GM21528 (cell line): ENCODE data around the gene SYNGR4.
"Not testable (repeated sequence)": the region's sequence is repeated elsewhere in the genome, so short reads cannot be mapped to it uniquely, and the experiment has no call there.

Experiments used
- ATAC-seq: cut with Tn5 transposase; IDR thresholded peaks from one replicate; pipeline ENCODE4 v1.9.1; 2021; ENCODE audit warnings: mild to moderate bottlenecking, moderate library complexity; ENCODE audit not compliant: unreplicated experiment, low FRiP score

The SYNGR4 gene

DNA sequence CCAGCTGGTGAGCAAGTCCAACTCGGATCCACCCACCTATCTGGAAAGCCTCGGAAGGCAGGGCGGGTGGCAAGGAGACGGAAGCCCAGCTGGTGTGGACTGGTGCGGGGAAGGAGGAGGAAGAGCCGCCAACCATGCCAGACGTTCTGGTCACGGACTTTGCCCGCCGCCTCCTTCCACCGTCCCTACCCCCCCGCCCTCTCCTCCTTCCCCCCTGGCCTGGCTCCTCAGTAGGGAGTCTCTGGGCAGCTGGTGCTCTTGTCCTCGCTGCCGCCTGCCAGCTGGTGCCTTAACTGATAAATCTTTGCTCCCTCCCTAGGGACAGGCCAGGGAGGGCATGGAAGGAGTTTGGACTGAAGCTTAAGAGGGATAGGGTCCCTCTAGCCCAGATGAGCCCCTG lies 4.8 kb downstream of the SYNGR4 start:
- no peak for ATAC-seq

DNA sequence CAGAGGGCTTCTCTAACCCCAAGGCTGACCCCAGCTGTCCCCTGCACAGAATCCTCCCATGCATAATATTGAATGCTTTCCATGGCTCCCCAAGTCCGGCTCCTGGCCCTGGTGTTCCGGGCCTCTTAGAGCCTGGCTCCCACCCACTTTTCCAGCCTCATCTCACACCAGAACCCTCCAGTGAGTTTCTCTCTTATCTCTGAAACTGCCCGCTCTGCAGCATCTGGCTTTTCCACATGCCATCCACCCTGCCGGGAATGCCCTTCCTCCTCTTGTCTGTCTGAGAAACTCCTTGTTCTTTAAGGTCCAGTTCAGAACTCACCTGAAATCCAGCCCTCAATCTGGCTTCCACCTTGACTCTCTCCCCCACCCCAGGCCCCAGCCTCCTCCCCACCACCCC lies 6.8 kb downstream of the SYNGR4 start:
- ATAC-seq: no peak

DNA sequence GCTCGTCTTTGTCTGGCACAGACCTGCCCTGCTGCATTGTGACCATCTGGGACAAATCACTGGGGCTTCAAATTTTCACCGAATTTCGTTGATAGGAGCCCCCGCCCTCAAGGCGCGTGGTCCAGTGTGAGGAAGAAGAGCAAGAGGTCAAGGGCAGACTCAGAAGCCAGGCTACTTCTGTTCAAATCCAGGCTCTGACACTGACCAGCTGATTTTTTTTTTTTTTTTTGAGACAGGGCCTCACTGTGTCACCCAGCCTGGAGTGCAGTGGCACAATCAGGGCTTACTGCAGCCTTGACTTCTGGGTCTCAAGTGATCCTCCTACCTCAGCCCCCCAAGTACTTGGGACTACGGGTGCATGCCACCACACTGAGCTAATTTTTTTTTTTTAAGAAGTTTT lies 7.2 kb downstream of the SYNGR4 start:
- ATAC-seq: no peak

DNA sequence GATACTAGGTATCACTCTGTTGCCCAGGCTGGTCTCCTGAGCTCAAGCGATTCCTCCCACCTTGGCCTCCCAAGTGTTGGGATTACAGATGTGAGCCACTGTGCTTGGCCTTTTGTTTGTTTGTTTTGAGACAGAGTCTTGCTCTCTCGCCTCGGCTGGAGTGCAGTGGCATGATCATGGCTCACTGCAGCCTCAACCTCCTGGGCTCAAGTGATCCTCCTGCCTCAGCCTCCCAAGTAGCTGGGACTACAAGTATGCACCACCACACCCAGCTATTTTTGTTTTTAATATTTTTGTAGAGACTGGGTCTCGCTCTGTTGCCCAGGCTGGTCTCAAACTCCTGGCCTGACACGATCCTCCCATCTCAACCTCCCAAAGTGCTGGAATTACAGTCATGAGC lies 7.6 kb downstream of the SYNGR4 start:
- not testable (repeated sequence) for ATAC-seq

DNA sequence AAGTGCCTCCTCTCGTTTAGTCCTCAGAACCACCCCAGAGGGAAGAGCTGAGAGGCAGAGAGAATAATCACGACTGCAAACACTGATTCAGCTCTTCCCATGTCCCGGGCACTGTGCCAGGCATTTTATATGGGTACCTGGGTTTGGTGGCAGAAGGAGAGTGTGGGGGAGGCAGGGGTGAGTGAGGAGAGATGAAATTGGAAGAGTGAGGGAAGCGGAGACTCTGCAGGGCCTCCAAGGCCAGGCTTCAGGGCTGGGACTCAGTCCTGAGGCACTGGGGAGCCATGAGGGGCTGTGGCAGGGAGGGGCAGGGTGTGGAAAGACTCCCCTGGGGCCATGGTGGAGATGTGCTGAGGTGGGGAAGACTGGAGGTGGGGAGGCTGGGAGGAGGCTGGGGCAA lies 8.7 kb downstream of the SYNGR4 start:
- no peak for ATAC-seq

DNA sequence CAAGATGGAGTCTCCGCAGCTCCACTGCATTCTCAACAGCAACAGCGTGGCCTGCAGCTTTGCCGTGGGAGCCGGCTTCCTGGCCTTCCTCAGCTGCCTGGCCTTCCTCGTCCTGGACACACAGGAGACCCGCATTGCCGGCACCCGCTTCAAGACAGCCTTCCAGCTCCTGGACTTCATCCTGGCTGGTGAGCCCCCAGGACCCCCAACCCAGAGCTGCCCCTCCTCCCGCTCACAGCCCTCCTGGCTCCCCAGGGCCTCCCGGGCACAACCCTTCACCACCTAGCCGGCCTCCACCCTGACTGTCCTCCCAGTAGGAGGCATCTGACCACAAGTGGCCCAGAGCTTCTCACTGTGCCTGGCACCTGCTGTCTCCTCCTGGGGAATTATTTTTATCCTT lies 9.4 kb downstream of the SYNGR4 start:
- ATAC-seq: no peak

DNA sequence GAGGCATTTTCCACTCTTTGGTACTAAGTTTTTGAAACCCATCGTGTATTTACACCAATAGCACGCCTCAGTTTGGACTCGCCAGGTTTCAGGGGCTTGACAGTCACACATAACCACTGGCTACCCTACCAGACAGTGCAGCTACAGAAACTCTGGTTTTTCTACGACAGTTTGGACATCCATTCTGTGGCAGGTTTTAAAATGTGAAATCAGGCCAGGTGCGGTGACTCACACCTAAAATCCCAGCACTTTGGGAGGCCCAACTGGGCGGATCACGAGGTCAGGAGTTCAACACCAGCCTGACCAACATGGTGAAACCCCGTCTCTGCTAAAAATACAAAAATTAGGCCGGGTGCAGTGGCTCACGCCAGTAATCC lies 14.0 kb downstream of the SYNGR4 start:
- ATAC-seq: no peak

DNA sequence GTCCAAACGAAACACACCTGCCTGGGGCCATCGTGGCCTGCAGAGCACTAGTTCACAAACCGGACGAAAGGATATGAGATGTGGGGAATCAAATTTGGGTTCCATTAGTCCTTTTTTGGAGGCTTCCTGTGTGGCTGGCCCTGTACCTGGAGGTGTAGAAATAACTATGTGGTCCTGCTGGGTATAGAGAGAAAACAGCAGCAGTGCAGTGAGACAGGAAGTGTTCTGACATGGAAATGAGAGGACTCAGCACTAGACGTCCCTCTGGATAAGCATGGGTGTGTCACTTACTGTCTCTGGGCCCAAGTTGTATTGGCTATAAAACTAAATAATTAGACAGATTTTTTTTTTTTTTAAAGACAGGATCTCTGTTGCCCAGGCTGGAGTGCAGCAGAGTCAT lies 14.9 kb downstream of the SYNGR4 start:
- ATAC-seq: no peak

DNA sequence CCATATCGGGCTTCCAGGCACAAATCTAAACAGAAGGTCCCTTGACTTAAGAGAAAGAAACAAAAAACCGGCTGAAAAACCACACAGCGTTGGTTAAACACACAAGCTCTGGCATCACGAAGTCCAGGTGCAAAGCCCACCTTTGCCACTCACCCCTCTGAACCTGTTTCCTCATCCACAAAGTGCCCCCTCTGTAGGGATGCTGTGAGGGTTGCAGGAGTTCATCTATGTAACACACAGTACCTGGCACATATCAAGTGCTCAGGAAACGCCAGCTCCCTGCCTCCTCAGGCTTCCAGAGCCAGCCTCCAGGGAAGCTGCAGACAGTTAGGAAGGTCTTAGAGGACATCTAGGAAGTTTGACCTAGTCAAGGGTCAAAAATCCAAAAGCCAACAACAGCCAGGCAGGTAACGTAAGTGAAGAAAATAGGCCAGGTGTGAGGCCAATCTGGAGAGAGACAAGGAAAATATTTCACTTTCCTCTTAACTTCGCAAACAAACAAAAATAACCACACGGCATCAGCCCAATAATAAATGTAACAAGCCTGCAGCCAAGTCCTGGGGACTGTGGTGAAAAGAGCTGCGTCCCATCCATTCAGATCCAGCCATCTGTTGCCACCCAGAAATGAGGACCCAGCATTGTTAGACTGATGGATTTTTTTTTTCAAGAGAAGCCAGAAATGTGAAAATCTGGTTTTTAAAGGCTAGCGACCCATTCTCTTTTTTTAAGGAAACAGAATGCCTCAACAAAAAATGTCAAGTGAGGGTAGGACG lies 17.2 kb downstream of the SYNGR4 start:
- ATAC-seq: no peak

DNA sequence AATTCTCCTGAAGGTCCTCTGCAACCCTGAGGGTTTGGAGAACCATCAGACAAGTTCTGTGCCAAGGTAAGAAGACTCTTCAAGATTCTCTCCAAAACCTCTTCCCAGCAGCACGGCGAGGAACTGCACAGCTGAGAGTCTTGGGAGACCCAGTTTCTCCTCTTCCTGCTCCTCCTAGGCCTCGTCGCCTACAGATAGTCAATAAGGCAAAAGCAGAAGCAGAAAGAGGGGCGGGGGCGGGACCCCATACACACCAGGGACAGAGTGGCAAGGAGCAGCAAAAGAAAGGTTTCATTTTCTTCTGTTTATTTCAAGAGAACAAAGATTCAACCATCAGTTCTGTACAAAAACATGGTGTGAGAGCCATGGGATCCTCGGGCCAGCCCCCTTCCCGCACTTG lies 18.1 kb downstream of the SYNGR4 start:
- ATAC-seq: no peak

DNA sequence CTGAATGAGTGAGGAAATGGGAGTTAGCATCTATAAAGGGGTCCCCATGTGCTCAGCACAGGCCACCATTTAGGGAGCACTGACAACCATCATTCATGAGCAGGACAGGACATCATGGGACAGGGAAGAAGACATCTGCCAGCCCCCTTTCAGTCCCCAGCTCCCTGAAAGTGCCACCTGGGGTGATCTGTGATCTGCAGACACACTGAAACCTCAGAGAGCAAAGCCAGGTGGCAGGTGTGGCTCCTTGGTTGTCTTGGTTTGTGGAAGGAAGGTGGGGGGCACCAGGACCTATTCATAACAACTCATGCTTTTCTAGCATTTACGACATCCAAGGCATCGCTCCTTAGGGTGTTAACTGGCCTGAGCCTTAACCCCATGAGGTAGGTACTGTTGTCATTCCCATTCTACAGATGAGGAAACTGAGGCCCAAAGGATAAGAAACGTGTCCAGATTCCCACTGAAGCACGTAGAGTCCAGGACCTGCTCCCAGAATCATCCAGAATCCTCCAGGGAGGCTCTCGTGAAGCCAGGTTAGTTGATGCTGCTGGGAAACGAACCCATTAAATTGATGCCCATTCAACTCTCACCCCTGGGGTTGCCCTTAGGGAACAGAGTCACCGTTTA lies 21.4 kb downstream of the SYNGR4 start:
- no peak for ATAC-seq

DNA sequence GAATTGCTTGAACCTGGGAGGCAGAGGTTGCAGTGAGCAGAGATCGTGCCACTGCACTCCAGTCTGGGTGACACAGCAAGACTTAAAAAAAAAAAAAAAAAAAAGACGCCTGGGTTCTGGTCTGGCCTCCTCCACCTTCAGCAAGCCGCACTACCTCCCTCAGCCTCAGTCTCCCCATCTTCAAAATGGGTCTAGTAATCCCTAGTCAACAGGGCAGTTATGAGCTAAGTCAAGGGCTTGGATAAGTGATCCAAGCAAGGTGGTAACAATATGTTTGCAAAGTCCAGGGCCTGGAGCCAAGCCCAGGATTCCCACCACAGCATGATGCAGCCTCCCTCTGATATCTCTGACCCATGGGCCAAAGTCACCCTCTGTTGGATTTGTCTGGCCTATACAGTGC lies 22.8 kb downstream of the SYNGR4 start:
- no peak for ATAC-seq

DNA sequence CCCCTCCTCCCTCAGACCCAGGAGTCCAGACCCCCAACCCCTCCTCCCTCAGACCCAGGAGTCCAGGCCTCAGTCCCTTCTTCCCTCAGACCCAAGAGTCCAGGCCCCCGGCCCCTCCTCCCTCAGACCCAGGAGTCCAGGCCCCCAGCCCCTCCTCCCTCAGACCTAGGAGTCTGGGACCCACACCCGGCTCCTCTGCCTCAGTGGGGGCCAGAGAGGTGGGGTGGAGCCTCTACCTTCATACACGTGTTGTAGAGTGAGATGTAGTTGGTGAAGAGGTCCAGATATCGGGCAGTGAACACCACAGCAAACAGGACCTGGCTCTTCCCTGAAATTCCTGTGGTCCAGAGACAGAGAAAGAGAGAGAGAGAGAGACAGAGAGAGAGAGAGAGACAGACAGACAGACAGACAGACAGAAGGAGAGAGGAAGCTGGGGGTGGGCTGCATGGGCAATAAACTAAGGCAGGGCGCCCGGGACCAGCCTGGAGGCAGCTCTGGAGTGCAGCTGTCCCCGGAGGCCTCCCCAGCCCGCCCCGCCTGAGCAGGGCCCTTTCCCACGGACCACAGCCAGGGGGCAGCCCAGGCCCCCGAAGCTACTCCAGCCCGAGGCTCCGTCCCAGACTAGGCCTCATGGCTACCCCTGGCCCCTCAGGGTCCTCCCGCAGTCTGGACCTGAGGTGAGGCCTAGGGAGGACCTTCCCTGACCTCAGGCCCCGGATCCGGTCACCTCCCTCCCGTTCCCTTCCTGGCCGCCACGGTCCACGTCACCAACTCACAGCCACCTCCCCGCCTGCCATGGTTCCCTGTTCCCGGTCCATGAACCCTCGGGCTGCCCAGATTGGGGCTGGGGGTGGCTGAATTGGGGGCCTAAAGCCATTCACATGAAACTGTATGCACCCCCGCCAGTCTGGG lies 26.3 kb downstream of the SYNGR4 start:
- ATAC-seq: no peak

DNA sequence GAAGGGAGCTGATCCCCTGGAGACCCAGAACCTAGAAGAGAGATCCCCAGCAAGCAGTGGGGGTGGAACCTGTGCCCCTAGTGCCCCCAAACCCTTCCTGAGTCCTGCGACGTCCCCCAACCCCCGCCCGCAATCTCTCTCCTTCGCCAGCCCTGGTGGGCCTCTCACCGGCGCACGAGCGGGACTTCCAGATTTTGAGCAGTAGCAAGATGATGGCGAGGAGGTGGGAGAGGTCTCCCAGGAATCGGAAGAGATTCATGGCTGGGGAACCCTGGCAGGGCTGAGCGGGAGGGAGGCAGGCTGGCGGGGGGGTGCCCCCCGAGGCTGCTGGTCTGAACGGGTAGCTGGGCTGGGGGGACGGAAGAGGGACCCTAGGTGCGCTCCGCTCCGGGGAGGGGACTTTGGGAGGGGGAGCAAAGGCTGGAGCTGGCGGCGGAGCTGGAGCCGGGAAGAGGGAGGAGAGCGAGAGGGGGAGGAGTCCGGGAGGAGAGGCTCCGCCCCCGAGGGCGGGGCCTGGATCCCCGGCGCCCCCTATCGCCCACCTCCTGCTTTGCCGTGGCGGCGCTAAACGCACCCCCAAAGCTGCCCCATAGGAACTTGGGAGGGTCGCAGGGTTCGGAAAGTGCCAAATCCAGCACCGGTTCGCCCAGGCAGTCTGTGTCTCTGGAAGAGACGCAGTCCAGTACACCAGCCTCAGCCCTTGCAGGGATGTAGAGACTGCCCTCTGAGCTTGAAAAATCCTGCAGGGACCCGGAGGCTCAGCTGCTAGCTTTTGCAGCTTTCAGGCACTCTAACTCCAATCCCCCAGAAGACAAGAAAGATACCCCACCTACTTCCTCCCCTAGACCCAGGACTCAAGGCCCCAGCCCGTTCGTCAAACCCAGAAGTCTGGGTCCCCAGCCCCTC lies 27.2 kb downstream of the SYNGR4 start, which contains the start of gene KDELR1:
Gene KDELR1 (minus strand): TSS at position 452 of the 906 bp plus-strand sequence. CDS start 193 bp downstream, at position 259.
- ATAC-seq: no peak

DNA sequence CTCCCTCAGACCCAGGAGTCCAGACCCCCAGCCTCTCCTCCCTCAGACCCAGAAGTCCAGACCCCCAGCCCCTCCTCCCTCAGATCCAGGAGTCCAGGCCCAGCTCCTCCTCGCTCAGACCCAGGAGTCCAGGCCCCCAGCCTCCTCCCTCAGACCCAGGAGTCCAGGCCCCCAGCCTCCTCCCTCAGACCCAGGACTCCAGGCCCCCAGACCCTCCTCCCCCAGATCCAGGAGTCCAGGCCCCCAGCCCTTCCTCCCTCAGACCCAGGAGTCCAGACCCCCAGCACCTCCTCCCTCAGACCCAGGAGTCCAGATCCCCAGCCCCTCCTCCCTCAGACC lies 27.8 kb downstream of the SYNGR4 start:
- ATAC-seq: not testable (repeated sequence)

DNA sequence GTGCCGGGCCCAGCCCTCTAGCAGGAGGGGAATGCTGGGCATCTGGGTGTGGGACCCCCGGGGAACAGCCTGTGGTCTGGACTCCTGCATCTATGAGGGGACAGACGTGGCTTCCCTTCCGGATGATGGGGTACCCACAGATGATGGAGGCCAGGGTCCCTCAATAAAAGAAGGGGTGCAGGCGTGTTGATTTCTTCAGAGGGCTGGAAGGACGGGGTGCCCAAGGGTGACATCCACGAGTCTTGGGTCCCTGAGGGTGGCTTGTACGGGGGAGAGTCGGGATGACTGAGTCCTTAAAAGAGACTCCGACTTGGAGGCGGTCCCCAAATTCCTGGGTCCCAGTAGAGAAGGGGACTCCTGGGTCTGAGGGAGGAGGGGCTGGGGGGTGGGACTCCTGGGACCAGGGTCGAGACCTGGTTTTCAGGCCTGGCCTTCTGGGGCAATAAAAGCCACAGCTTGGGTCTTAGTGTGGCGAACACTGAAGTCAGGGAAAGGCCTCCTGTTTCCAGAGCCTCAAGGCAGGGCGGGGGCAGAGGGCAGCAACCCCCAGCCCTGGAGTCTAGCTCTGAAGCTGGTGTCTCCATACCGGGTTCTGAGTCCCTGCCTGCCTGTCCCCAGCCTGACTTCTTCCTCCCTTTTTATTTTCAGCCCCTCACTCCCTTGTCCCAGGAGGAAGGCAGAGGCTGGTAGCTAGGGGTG lies 28.8 kb downstream of the SYNGR4 start:
- no peak for ATAC-seq

DNA sequence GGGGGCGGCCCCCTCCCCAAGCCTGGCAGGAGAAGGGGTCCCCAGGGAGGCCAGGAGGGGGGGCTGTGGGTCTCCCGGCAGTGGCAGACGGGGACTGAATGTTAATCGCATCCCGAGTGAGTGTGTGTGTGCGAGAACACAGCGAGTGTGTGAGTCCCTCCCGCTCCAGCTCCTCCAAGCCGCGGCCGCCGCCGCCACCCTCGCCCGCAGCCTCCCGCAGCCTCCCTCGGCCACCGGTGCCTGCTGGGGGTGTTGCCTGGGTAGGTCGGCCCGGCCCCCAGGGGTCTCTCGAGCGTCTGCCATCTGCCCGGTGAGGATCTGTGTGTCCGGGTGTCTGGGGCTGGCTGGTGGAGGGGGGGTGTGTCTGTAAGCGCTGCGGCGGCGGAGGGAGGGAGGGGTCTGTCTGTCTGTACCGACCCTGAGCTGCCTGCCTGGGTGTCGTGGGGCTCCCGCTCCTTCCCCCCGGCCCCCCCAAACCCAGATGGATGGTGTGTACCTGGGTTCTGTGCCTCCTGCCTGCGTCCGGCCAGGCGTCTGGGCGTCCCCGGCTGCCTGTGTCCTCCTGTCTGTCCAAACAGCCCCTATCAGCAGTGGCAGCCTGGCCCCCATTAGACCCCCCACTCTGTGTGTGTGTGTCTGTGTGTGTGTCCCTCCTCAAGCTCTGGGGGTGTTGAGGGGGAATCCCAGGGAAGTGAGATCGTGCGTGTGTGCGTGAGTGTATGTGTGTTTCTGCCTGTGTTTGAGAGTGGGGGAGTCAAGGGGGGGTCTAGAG lies 29.6 kb downstream of the SYNGR4 start, which contains the start of gene GRIN2D:
Gene GRIN2D (plus strand): TSS at position 110 of the 772 bp plus-strand sequence. CDS start 4,725 bp downstream, outside the sequence.
- no peak for ATAC-seq

DNA sequence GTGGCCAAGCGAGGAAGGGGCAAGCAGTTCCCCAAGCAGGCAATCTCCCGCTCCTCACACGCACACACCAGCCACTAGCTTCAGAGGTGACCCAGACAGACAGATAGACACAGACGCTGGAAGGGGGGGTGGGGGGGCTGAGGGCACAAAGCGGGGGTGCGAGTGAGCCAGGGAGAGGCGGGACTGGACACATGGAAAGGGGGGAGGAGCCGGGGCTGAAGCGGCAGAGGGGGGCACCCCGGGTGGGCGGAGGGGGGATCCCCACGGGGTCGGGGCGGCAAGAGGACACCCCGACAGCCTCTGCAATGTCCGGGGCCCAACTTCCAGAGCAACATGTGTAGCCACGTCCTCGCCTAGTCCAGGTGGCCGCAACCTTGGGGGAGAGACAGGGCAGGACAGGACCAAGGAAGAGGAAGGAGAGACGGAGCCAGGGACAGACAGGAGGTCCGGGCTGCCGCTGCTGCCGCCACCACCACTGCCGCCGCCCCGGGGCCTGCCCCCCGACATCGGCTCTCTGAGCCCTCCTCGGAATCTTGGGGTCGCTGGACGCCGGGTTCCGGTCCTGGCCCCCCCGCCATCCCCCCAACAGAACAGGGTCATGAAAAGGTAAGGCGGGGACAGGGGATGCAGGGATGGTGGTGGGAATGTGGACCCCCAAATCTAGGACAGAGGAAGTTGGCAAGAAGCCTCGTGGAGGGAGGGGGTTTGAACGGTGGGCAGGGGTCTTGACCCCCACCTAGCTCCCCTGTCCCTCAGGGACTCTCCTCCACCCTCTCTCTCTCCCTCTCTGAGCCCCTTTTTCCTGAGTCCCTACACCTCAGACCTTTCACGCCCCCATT lies 30.4 kb downstream of the SYNGR4 start:
- no peak for ATAC-seq
